ENCODE results near the gene CFAP52.

The CFAP52 gene, protein sequence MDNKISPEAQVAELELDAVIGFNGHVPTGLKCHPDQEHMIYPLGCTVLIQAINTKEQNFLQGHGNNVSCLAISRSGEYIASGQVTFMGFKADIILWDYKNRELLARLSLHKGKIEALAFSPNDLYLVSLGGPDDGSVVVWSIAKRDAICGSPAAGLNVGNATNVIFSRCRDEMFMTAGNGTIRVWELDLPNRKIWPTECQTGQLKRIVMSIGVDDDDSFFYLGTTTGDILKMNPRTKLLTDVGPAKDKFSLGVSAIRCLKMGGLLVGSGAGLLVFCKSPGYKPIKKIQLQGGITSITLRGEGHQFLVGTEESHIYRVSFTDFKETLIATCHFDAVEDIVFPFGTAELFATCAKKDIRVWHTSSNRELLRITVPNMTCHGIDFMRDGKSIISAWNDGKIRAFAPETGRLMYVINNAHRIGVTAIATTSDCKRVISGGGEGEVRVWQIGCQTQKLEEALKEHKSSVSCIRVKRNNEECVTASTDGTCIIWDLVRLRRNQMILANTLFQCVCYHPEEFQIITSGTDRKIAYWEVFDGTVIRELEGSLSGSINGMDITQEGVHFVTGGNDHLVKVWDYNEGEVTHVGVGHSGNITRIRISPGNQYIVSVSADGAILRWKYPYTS

DNA sequence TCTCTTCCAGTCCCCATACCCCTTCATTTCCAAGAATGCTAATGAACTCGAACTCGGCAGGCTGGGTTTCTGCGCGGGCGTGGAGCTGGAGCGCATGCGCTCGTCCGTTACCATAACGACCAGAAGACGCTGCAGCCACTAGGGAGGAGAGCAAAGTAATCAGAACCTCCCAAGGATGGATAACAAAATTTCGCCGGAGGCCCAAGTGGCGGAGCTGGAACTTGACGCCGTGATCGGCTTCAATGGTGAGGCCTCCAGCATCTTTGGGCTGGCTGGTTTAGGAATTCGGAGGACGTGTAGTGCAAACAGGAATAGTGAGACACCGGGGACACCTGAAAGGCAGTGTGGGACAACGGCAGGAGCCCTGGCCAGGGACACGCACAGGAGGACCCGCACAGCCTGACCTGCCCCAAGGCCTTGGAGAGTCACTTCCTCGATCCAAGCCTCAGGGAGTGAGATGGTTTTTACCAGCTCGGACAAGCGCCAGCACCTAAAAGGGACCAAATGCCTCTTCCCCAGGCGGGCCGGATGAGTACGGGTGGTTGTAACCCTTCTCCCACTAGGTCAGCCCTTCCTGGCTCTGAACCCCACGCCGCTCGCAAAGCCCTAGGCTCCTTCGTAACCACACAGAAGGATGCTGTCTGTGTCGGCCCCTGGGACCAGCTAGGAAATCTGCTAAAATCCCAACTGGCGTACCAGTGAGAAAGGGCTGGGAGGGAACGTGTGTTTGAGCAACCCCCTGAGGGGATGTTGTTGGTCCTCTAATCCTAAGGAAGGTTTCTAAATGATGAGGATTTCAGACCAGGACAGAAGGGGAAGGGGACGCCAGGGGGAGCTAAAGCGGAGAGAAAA lies at the start of gene CFAP52:
CFAP52 (plus strand) TSS at position 122 of the 852 bp plus-strand sequence; CDS start at position 176, 54 bp downstream.
- Histone ChIP-seq H3K27me3 (ENCODE audit: control insufficient read depth, insufficient read depth, low read length) (no peaks in the 10 kb centered on the region), H3K27ac (ENCODE audit: low read length) (no peak within 1 kb of the TSS), H3K9me3 (ENCODE audit: control insufficient read depth, insufficient read depth, low read length) (no peaks in the 10 kb centered on the region), H3K4me1 (ENCODE audit: control insufficient read depth, insufficient read depth, low read length) (no peaks in the 10 kb centered on the region), H3K4me3 (ENCODE audit: low read length) (peak within 1 kb of the TSS; percentile 98), H3K36me3 (ENCODE audit: control insufficient read depth, insufficient read depth, low read length) (no peaks in the 10 kb centered on the region)
- DNase-seq (ENCODE audit: low read depth, low spot score), result peak; percentile 74
- WGBS (ENCODE audit: insufficient coverage, insufficient read length), result no CpG with 5 or more reads among the region's 38 CpGs

DNA sequence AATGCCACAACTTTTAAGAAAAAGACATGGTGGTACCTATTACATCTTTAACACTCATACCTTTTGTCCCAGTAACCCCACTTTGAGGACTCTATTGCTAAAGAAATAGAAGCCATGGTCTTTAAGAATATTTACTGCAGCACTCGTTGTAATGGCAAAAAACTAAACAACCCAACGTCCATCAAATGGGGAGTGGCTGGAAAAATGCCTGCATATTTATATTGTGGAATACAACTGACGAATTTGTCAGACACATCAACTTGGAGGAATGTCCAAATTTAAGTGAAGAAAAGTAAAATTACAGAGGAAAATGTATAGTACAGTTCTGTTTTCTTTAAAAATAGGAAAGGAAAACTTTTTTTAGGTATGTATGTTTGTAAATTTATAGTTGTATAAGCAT lies 48.7 kb upstream of the CFAP52 start:
- Histone ChIP-seq H3K27ac (ENCODE audit: low read length) (no peak overlapping the region), H3K4me1 (ENCODE audit: control insufficient read depth, insufficient read depth, low read length) (no peaks in the 10 kb centered on the region), H3K27me3 (ENCODE audit: control insufficient read depth, insufficient read depth, low read length) (no peaks in the 10 kb centered on the region), H3K36me3 (ENCODE audit: control insufficient read depth, insufficient read depth, low read length) (no peaks in the 10 kb centered on the region), H3K9me3 (ENCODE audit: control insufficient read depth, insufficient read depth, low read length) (no peaks in the 10 kb centered on the region), H3K4me3 (ENCODE audit: low read length) (no peak overlapping the region)
- WGBS (ENCODE audit: insufficient coverage, insufficient read length), result no CpG with 5 or more reads among the region's 3 CpGs
- DNase-seq (ENCODE audit: low read depth, low spot score), result no peak

DNA sequence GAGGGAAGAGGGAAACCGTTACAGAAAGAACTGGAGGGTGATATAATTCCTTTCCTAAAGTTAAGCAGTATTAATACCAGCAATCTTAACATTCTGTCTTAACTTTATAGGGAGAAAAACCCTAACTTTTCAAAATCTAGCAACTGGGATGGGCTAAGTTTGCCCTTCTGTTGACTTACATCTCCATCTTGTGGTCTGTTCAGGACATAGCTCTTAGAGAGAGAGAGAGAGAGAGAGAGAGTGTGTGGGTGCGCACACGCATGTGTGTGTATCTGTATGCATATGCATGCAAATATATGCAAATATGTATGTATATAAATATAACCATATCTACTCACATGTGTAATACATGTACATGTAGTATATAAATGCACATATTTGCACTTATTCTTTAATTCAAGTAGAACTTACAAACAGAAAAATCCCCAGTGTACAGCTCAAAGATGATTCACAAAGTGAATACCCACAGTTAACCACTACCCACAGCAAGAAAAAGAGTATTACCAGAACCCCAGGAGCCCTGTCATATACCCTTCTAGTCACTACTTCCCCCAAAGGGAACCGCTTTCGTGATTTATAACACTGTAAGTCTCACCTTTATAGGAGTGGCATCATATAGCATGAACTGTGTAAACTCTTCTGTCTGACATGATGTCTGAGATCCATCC lies 47.3 kb upstream of the CFAP52 start:
- no peak overlapping the region for H3K4me3 ChIP-seq (ENCODE audit: low read length)
- no peak overlapping the region for H3K27ac ChIP-seq (ENCODE audit: low read length)
- H3K27me3 ChIP-seq (ENCODE audit: control insufficient read depth, insufficient read depth, low read length), result no peaks in the 10 kb centered on the region
- no peaks in the 10 kb centered on the region for H3K4me1 ChIP-seq (ENCODE audit: control insufficient read depth, insufficient read depth, low read length)
- no peaks in the 10 kb centered on the region for H3K36me3 ChIP-seq (ENCODE audit: control insufficient read depth, insufficient read depth, low read length)
- no CpG with 5 or more reads among the region's 5 CpGs for WGBS (ENCODE audit: insufficient coverage, insufficient read length)
- DNase-seq (ENCODE audit: low read depth, low spot score), result no peak
- H3K9me3 ChIP-seq (ENCODE audit: control insufficient read depth, insufficient read depth, low read length), result no peaks in the 10 kb centered on the region

DNA sequence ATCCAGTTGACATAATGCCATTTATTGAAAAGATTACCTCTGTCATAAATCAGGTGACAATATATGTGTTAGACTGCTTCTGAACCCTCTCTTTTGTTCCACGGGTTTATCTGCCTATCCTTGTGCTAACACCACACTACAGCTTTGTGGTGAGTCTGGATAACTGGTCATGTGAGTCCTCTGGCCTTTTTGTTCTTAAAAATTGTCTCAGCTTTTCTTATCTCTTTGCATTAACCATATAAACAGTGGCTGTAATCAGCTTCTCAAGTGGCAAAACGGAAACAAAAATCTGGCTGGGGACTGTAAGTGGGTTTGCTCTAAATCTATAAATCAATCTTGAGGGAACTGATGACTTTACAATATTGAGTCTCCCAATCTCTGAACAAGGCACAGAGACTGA lies 45.4 kb upstream of the CFAP52 start:
- no peaks in the 10 kb centered on the region for H3K4me1 ChIP-seq (ENCODE audit: control insufficient read depth, insufficient read depth, low read length)
- no peaks in the 10 kb centered on the region for H3K36me3 ChIP-seq (ENCODE audit: control insufficient read depth, insufficient read depth, low read length)
- DNase-seq (ENCODE audit: low read depth, low spot score), result no peak
- no peaks in the 10 kb centered on the region for H3K27me3 ChIP-seq (ENCODE audit: control insufficient read depth, insufficient read depth, low read length)
- no peak overlapping the region for H3K4me3 ChIP-seq (ENCODE audit: low read length)
- no peak overlapping the region for H3K27ac ChIP-seq (ENCODE audit: low read length)
- no CpG with 5 or more reads among the region's 2 CpGs for WGBS (ENCODE audit: insufficient coverage, insufficient read length)
- no peaks in the 10 kb centered on the region for H3K9me3 ChIP-seq (ENCODE audit: control insufficient read depth, insufficient read depth, low read length)

DNA sequence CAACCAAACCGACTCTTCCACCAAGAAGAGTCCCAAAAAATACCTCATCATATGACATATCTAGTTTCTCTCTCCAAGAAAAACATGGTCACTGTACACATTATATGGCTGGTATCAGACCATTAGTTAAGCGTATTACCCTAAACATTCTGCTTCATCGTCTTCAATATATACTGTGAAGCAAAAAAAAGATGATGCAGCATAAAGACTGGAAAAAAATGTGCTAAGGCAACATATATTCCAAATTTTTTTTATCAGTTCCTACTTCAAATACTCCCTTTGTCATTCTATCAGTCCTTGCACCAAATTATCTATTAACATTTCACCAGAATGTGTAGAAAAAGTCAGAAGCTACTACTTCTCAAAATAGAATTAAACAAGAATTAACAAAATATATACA lies 43.7 kb upstream of the CFAP52 start:
- 100% methylated on average over 1 of the region's 3 CpGs for WGBS (ENCODE audit: insufficient coverage, insufficient read length)
- DNase-seq (ENCODE audit: low read depth, low spot score), result no peak
- no peaks in the 10 kb centered on the region for H3K27me3 ChIP-seq (ENCODE audit: control insufficient read depth, insufficient read depth, low read length)
- no peaks in the 10 kb centered on the region for H3K36me3 ChIP-seq (ENCODE audit: control insufficient read depth, insufficient read depth, low read length)
- H3K4me3 ChIP-seq (ENCODE audit: low read length), result no peak overlapping the region
- no peaks in the 10 kb centered on the region for H3K9me3 ChIP-seq (ENCODE audit: control insufficient read depth, insufficient read depth, low read length)
- H3K27ac ChIP-seq (ENCODE audit: low read length), result no peak overlapping the region
- no peaks in the 10 kb centered on the region for H3K4me1 ChIP-seq (ENCODE audit: control insufficient read depth, insufficient read depth, low read length)

DNA sequence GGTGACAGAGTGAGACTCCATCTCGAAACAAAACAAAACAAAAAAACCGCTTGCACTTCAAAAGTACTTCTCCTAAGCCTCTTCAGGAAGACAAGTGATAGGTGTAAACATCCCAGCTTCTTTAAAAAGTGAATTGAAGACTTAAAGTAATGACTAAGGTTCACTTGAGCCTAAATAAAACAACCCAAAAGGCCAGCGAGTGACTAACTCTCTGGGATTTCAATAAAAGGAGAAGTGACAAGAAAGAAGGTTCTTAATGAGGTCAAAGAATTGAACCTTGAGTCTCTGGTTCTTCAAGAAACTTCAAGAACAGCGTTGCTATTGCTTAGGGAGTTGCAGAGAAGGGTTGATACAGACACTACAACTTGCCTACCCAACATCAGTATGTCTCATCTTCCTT lies 43.0 kb upstream of the CFAP52 start:
- WGBS (ENCODE audit: insufficient coverage, insufficient read length), result no CpG with 5 or more reads among the region's 4 CpGs
- Histone ChIP-seq H3K9me3 (ENCODE audit: control insufficient read depth, insufficient read depth, low read length) (no peaks in the 10 kb centered on the region), H3K36me3 (ENCODE audit: control insufficient read depth, insufficient read depth, low read length) (no peaks in the 10 kb centered on the region), H3K27me3 (ENCODE audit: control insufficient read depth, insufficient read depth, low read length) (no peaks in the 10 kb centered on the region), H3K4me3 (ENCODE audit: low read length) (no peak overlapping the region), H3K27ac (ENCODE audit: low read length) (no peak overlapping the region), H3K4me1 (ENCODE audit: control insufficient read depth, insufficient read depth, low read length) (no peaks in the 10 kb centered on the region)
- DNase-seq (ENCODE audit: low read depth, low spot score), result no peak

DNA sequence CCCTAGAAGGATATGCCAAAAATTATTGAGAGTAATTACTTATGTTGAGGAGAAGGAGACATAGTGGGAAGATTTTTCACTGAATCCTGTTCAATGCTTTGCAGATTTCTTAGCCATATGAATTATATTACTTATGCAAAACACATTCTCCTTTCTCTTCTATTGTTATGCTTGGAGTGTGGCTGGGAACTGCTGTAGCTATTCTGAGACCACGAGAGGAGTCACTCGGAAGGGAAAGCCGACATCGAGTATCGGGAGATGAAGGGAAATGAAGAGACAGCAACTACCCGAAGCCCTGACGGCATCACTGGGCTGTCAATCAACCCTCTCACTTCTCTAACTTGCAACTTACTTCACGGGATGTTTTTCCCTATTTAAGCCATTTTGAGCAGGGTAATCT lies 40.4 kb upstream of the CFAP52 start:
- H3K4me1 ChIP-seq (ENCODE audit: control insufficient read depth, insufficient read depth, low read length), result no peaks in the 10 kb centered on the region
- WGBS (ENCODE audit: insufficient coverage, insufficient read length), result no CpG with 5 or more reads among the region's 8 CpGs
- H3K27ac ChIP-seq (ENCODE audit: low read length), result no peak overlapping the region
- no peaks in the 10 kb centered on the region for H3K27me3 ChIP-seq (ENCODE audit: control insufficient read depth, insufficient read depth, low read length)
- no peaks in the 10 kb centered on the region for H3K36me3 ChIP-seq (ENCODE audit: control insufficient read depth, insufficient read depth, low read length)
- DNase-seq (ENCODE audit: low read depth, low spot score), result no peak
- H3K4me3 ChIP-seq (ENCODE audit: low read length), result no peak overlapping the region
- no peaks in the 10 kb centered on the region for H3K9me3 ChIP-seq (ENCODE audit: control insufficient read depth, insufficient read depth, low read length)

DNA sequence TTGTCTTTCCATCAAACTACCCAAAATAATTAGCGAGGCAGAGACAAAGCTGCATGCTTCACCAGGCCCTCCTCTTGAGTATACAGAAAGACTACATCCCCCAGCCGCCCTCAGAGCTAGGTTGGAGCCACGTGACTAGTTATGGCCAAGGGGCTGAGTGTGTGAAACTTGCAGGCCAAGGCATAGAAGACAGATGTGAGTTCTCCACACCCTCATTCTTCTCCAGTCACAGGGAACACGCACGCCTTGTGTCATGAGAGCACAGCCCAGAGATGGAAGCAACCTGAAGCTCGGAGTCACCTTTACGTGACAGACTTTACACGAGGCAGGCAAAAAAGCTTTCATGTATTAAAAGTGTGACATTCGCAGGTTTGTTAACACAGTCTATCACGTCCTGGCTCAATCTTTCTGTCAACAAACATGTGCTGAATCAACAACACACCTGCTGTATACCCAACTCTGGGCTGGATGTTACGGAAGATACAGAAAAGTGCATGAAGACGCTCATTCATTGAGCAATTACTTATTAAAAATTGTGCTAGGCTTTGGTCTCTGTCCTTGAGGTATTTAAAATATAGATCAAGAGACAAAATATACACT lies 39.2 kb upstream of the CFAP52 start:
- Histone ChIP-seq H3K4me1 (ENCODE audit: control insufficient read depth, insufficient read depth, low read length) (no peaks in the 10 kb centered on the region), H3K4me3 (ENCODE audit: low read length) (no peak overlapping the region), H3K27ac (ENCODE audit: low read length) (no peak overlapping the region), H3K36me3 (ENCODE audit: control insufficient read depth, insufficient read depth, low read length) (no peaks in the 10 kb centered on the region), H3K9me3 (ENCODE audit: control insufficient read depth, insufficient read depth, low read length) (no peaks in the 10 kb centered on the region), H3K27me3 (ENCODE audit: control insufficient read depth, insufficient read depth, low read length) (no peaks in the 10 kb centered on the region)
- DNase-seq (ENCODE audit: low read depth, low spot score), result no peak
- WGBS (ENCODE audit: insufficient coverage, insufficient read length), result no CpG with 5 or more reads among the region's 12 CpGs

DNA sequence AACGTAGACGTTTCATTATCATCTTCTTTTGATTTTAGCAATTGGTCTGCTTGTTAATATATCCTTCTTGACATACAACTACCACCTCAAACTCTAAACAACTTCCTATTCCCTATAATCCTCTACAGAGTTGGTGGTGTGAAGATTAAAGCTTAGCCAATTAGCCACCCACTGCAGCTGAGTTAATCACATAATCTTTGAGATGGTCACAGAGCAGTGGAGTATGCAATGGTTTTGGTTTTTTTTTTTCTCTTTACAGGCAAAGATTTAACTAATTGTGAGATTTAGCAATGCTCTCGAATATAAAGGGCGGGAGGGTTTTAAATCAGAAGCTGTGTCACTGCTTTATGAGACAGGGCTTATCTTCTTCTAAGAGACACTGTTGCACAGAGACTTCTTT lies 37.8 kb upstream of the CFAP52 start:
- H3K27me3 ChIP-seq (ENCODE audit: control insufficient read depth, insufficient read depth, low read length), result no peaks in the 10 kb centered on the region
- WGBS (ENCODE audit: insufficient coverage, insufficient read length), result no CpG with 5 or more reads among the region's 4 CpGs
- H3K9me3 ChIP-seq (ENCODE audit: control insufficient read depth, insufficient read depth, low read length), result no peaks in the 10 kb centered on the region
- no peak for DNase-seq (ENCODE audit: low read depth, low spot score)
- H3K36me3 ChIP-seq (ENCODE audit: control insufficient read depth, insufficient read depth, low read length), result no peaks in the 10 kb centered on the region
- no peak overlapping the region for H3K27ac ChIP-seq (ENCODE audit: low read length)
- H3K4me3 ChIP-seq (ENCODE audit: low read length), result no peak overlapping the region
- no peaks in the 10 kb centered on the region for H3K4me1 ChIP-seq (ENCODE audit: control insufficient read depth, insufficient read depth, low read length)

DNA sequence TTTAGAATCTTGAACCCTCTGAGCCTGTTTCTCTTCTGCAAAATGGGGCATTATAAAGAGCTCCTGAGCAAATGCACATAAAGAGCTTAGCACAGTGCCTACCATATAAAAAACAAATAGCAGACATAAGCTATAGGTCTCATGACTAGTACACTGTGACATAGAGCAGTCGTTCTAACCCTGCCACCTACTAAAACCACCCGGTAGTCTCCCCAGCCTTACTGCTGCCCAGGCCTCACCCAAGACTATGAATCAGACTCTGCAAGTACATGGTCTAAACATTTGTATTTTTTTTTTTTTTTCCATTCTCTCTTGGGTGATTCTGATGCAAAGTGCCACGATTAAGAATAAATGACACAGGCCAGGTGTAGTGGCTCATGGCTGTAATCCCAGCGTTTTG lies 34.7 kb upstream of the CFAP52 start:
- Histone ChIP-seq H3K27me3 (ENCODE audit: control insufficient read depth, insufficient read depth, low read length) (no peaks in the 10 kb centered on the region), H3K4me3 (ENCODE audit: low read length) (no peak overlapping the region), H3K27ac (ENCODE audit: low read length) (no peak overlapping the region), H3K4me1 (ENCODE audit: control insufficient read depth, insufficient read depth, low read length) (no peaks in the 10 kb centered on the region), H3K36me3 (ENCODE audit: control insufficient read depth, insufficient read depth, low read length) (no peaks in the 10 kb centered on the region), H3K9me3 (ENCODE audit: control insufficient read depth, insufficient read depth, low read length) (no peaks in the 10 kb centered on the region)
- no CpG with 5 or more reads among the region's 4 CpGs for WGBS (ENCODE audit: insufficient coverage, insufficient read length)
- no peak for DNase-seq (ENCODE audit: low read depth, low spot score)
